ENCODE measurements around the gene ADAMTSL3. TPM values are rescaled to one million over a fixed set of nuclear protein-coding genes. Genes with fewer than 3 reads are reported as not detected.

ADAMTSL3 gene
- polyA plus RNA-seq, 1 donor from 2014 or later = 0.51 TPM

DNA sequence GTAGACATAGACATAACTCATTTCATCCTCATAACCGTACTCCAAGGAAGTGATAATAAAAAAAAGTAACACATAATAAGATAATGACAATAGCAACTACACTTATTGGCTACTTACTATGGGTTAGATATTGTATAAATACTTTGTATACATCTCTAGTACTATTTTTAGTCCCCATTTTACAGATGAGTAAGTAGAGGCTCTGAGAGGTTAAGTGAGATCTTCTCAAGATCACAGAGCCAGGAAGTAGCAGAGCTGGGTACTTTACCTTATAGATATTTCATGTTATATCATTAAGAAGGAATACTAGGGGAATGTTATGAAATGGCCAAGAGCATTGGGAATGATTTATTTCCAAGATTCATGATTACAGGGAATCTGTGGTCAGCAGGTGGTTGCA lies 49.4 kb upstream of the ADAMTSL3 start:
- TF ChIP-seq SMC3 (conservative IDR thresholded peaks at IDR 0.05; ENCODE audit: poor library complexity) (no peak), EZH2 (IDR thresholded peaks at IDR 0.05; ENCODE audit: borderline replicate concordance, insufficient read depth, low read length, poor library complexity, severe bottlenecking) (no peak), MXI1 (conservative IDR thresholded peaks at IDR 0.05; ENCODE audit: poor library complexity, severe bottlenecking) (no peak), RAD21 (conservative IDR thresholded peaks at IDR 0.05) (no peak), POLR2AphosphoS5 (IDR thresholded peaks at IDR 0.05) (no peak), TAF1 (IDR thresholded peaks at IDR 0.05; ENCODE audit: low read depth) (no peak), EP300 (conservative IDR thresholded peaks at IDR 0.05; ENCODE audit: poor library complexity, severe bottlenecking) (no peak)
- TF ChIP-seq, protein P1, sequence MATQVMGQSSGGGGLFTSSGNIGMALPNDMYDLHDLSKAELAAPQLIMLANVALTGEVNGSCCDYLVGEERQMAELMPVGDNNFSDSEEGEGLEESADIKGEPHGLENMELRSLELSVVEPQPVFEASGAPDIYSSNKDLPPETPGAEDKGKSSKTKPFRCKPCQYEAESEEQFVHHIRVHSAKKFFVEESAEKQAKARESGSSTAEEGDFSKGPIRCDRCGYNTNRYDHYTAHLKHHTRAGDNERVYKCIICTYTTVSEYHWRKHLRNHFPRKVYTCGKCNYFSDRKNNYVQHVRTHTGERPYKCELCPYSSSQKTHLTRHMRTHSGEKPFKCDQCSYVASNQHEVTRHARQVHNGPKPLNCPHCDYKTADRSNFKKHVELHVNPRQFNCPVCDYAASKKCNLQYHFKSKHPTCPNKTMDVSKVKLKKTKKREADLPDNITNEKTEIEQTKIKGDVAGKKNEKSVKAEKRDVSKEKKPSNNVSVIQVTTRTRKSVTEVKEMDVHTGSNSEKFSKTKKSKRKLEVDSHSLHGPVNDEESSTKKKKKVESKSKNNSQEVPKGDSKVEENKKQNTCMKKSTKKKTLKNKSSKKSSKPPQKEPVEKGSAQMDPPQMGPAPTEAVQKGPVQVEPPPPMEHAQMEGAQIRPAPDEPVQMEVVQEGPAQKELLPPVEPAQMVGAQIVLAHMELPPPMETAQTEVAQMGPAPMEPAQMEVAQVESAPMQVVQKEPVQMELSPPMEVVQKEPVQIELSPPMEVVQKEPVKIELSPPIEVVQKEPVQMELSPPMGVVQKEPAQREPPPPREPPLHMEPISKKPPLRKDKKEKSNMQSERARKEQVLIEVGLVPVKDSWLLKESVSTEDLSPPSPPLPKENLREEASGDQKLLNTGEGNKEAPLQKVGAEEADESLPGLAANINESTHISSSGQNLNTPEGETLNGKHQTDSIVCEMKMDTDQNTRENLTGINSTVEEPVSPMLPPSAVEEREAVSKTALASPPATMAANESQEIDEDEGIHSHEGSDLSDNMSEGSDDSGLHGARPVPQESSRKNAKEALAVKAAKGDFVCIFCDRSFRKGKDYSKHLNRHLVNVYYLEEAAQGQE (IDR thresholded peaks at IDR 0.05; ENCODE audit: borderline replicate concordance) = no peak
- TF ChIP-seq, protein P2, sequence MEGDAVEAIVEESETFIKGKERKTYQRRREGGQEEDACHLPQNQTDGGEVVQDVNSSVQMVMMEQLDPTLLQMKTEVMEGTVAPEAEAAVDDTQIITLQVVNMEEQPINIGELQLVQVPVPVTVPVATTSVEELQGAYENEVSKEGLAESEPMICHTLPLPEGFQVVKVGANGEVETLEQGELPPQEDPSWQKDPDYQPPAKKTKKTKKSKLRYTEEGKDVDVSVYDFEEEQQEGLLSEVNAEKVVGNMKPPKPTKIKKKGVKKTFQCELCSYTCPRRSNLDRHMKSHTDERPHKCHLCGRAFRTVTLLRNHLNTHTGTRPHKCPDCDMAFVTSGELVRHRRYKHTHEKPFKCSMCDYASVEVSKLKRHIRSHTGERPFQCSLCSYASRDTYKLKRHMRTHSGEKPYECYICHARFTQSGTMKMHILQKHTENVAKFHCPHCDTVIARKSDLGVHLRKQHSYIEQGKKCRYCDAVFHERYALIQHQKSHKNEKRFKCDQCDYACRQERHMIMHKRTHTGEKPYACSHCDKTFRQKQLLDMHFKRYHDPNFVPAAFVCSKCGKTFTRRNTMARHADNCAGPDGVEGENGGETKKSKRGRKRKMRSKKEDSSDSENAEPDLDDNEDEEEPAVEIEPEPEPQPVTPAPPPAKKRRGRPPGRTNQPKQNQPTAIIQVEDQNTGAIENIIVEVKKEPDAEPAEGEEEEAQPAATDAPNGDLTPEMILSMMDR (IDR thresholded peaks at IDR 0.05; ENCODE audit: poor library complexity, severe bottlenecking) = no peak
- no peak overlapping the region for H2AFZ ChIP-seq (ENCODE audit: low read depth, low read length)
- H3F3A ChIP-seq (ENCODE audit: insufficient read depth, low read length, poor library complexity, severe bottlenecking) = no peaks in the 10 kb centered on the region
- no peaks in the 10 kb centered on the region for H3K36me3 ChIP-seq (ENCODE audit: insufficient read depth, low read length)
- H4K20me1 ChIP-seq (ENCODE audit: insufficient read depth) = no peaks in the 10 kb centered on the region
- no peaks in the 10 kb centered on the region for H3K79me2 ChIP-seq (replicated peaks; ENCODE audit: insufficient read depth, low read length)
- no peak overlapping the region for H3K27ac ChIP-seq (ENCODE audit: low read length)
- H3K9me2 ChIP-seq (ENCODE audit: insufficient read depth, low read length) = no peaks in the 10 kb centered on the region
- no peaks in the 10 kb centered on the region for H3K27me3 ChIP-seq (ENCODE audit: insufficient read depth, low read depth, low read length)
- H3K9ac ChIP-seq (ENCODE audit: low read length) = no peak overlapping the region
- no peaks in the 10 kb centered on the region for H3K9me3 ChIP-seq (ENCODE audit: low read length)
- H3K4me3 ChIP-seq (ENCODE audit: low read length) = no peak overlapping the region
- no peak overlapping the region for H3K4me2 ChIP-seq (ENCODE audit: low read length)

DNA sequence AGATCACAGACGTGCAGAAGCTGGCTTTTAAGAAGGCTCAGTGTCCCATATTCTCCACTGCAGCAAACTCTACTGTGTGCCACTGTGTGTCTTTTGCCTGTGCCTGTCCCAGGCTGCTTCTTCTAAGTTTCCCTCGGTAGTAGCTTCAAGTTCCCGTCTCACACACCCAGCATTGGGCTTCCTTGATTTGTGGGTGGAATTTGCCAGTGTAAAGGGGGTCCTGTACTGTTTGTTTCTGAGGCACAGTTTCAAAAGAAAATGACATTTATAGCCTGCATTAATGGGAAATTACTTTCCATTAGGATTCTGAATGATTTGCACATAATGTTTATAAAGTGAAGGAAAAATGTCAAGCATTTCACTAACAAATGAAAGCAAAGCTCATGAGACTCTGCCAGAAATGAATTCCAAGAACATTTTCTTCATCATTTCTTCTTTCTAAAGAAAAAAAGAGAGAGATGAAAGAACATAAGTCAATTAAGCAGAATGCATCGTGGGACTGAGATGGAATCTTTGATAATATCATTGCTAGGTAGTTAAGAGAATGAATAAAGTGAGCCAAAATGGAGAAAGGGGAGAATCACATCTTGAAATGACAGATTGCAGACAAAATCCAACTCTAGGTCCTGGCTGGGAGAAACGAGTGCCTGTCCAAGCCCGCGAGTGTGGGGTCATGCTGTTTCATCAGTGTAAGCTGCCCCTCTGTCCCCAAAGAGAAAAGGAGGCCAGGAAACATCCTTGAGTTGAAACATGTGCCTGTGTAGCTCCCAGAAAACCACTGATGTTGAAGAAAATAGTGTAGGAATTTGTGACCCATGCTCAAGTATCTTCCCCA lies 48.6 kb upstream of the ADAMTSL3 start:
- H3K4me3 ChIP-seq (ENCODE audit: low read length) = no peak overlapping the region
- peak; percentile 18 for TF ChIP-seq EP300 (conservative IDR thresholded peaks at IDR 0.05; ENCODE audit: poor library complexity, severe bottlenecking)
- TF ChIP-seq MXI1 (conservative IDR thresholded peaks at IDR 0.05; ENCODE audit: poor library complexity, severe bottlenecking) = no peak
- no peaks in the 10 kb centered on the region for H4K20me1 ChIP-seq (ENCODE audit: insufficient read depth)
- no peak overlapping the region for H3K9ac ChIP-seq (ENCODE audit: low read length)
- no peaks in the 10 kb centered on the region for H3K9me3 ChIP-seq (ENCODE audit: low read length)
- no peaks in the 10 kb centered on the region for H3F3A ChIP-seq (ENCODE audit: insufficient read depth, low read length, poor library complexity, severe bottlenecking)
- no peaks in the 10 kb centered on the region for H3K27me3 ChIP-seq (ENCODE audit: insufficient read depth, low read depth, low read length)
- no peak overlapping the region for H3K27ac ChIP-seq (ENCODE audit: low read length)
- no peaks in the 10 kb centered on the region for H3K36me3 ChIP-seq (ENCODE audit: insufficient read depth, low read length)
- H3K4me2 ChIP-seq (ENCODE audit: low read length) = no peak overlapping the region
- no peaks in the 10 kb centered on the region for H3K79me2 ChIP-seq (replicated peaks; ENCODE audit: insufficient read depth, low read length)
- no peak overlapping the region for H2AFZ ChIP-seq (ENCODE audit: low read depth, low read length)
- no peaks in the 10 kb centered on the region for H3K9me2 ChIP-seq (ENCODE audit: insufficient read depth, low read length)

Data from neural cell (in vitro differentiated cells).